Measurements from ENCODE around the gene THAP10. TPM values are rescaled to one million over a fixed set of nuclear protein-coding genes. Genes with fewer than 3 reads are reported as not detected.

Gene THAP10
- total RNA-seq, 4 donors from 2014 or later, result 3.9 to 5.4 (median 4.9) TPM

DNA sequence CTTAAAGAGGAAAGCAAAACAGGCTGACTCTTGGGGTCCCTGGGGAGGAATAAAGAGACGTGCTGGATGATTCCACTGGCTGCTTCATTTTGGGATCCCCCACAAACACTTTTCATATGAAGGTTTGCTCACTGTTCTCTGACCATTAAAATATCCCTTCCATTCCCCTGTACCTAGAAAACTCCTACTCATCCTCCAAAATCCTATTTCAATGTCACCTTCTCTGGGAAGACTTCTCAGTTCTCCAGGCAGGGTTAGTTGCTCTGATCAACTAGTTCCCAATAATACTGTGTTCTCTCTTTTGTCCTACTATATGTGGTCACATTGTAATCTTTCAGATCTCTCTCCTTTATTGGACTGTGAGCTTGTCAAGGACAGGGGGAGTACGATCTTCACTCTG is 57.2 kb downstream of the THAP10 start:
- H3K9me3 ChIP-seq, result no peaks in the 10 kb centered on the region
- TF ChIP-seq, protein P1, sequence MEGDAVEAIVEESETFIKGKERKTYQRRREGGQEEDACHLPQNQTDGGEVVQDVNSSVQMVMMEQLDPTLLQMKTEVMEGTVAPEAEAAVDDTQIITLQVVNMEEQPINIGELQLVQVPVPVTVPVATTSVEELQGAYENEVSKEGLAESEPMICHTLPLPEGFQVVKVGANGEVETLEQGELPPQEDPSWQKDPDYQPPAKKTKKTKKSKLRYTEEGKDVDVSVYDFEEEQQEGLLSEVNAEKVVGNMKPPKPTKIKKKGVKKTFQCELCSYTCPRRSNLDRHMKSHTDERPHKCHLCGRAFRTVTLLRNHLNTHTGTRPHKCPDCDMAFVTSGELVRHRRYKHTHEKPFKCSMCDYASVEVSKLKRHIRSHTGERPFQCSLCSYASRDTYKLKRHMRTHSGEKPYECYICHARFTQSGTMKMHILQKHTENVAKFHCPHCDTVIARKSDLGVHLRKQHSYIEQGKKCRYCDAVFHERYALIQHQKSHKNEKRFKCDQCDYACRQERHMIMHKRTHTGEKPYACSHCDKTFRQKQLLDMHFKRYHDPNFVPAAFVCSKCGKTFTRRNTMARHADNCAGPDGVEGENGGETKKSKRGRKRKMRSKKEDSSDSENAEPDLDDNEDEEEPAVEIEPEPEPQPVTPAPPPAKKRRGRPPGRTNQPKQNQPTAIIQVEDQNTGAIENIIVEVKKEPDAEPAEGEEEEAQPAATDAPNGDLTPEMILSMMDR (IDR thresholded peaks at IDR 0.05), result no peak
- no peak for TF ChIP-seq POLR2A (IDR thresholded peaks at IDR 0.05)
- peaks cover 4 to 27% of the 10 kb centered on the region in 2 donors for H3K4me1 ChIP-seq
- intact Hi-C loops (cut with DNase I), result loop anchor here (5.0 kb wide), 1 partner anchor 42 kb away; no protein-coding TSS in a partner anchor
- no peak for DNase-seq
- 71 to 79% methylated on average over 2 of the region's 2 CpGs for WGBS, 2 donors
- peaks cover 15 to 18% of the 10 kb centered on the region in 2 donors for H3K36me3 ChIP-seq
- no peaks in the 10 kb centered on the region for H3K27me3 ChIP-seq
- H3K27ac ChIP-seq, result peak overlapping the region in 1 of 3 donors; percentile 56
- H3K4me3 ChIP-seq (replicated peaks in 1 of 3), result no peak overlapping the region

DNA sequence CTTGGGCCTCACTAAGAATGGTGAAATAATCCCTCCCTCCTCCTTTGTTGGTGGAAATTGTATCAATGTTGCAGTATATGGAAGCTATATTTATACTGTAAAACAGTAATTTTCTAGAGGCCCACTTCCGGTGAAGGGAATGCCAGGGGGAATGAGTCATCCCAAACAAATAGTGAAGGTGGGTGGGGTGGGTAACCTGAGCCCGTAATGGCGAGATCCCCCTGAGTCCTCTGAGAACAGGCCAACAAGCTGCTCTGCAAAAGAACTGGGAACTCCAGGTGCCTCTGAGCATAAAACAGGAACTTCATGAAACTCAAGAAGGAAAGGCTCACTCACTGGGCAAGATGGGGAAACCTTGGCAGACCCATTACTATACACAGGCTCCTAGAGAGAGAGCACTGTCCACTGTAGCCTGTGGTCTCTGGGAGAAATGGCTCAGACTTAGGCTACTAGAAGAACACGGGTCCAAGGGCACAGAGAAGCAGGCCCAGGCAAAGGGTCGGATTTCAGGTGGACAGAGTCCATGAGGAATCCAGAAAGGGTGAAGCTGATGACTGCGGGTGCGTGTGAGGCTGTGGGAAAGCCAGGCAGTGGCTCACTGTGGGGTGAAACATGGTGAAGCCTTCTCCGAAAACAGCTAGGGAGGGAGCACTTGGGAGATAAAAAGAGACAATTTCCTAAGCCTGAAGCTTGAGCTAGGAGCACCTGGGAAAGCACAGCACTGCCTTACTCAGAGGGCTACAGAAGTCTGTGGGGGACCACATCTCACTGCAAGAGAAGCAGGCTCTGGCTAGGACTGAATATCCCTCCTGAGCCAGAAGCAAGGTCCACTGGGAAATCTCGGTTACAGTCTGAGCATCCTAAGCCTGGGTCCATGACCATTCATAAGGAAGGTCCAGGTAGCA is 58.1 kb downstream of the THAP10 start:
- peaks cover 15 to 18% of the 10 kb centered on the region in 2 donors for H3K36me3 ChIP-seq
- no peak overlapping the region for H3K4me3 ChIP-seq (replicated peaks in 1 of 3)
- intact Hi-C loops (cut with DNase I), result loop anchor here (5.0 kb wide), 1 partner anchor 43 kb away; no protein-coding TSS in a partner anchor
- no peaks in the 10 kb centered on the region for H3K9me3 ChIP-seq
- no peaks in the 10 kb centered on the region for H3K27me3 ChIP-seq
- 70 to 87% methylated on average over 9 of the region's 9 CpGs for WGBS, 2 donors
- no peak for DNase-seq
- TF ChIP-seq, protein P1 (IDR thresholded peaks at IDR 0.05), result no peak
- TF ChIP-seq POLR2A (IDR thresholded peaks at IDR 0.05), result no peak
- peaks cover 4 to 26% of the 10 kb centered on the region in 2 donors for H3K4me1 ChIP-seq
- peak overlapping the region in 2 of 3 donors; percentile 56 to 57 for H3K27ac ChIP-seq

- Histone ChIP-seq H3K27ac (peak overlapping the region in 1 of 3 donors; percentile 56), H3K9me3 (no peaks in the 10 kb centered on the region), H3K36me3 (peaks cover 15 to 18% of the 10 kb centered on the region in 2 donors), H3K27me3 (no peaks in the 10 kb centered on the region), H3K4me1 (peaks cover 4 to 23% of the 10 kb centered on the region in 2 donors), H3K4me3 (replicated peaks in 1 of 3) (no peak overlapping the region)
- WGBS, 2 donors, result 90 to 91% methylated on average over 3 of the region's 3 CpGs
- DNase-seq, result no peak
- TF ChIP-seq, protein P1 (IDR thresholded peaks at IDR 0.05), result no peak
- no peak for TF ChIP-seq POLR2A (IDR thresholded peaks at IDR 0.05)
- intact Hi-C loops (cut with DNase I), result loop anchor here (5.0 kb wide), 1 partner anchor 44 kb away; no protein-coding TSS in a partner anchor
These were observed 58.8 kb downstream of the THAP10 start for GRCh38 chr15:70833422-70833821.

DNA sequence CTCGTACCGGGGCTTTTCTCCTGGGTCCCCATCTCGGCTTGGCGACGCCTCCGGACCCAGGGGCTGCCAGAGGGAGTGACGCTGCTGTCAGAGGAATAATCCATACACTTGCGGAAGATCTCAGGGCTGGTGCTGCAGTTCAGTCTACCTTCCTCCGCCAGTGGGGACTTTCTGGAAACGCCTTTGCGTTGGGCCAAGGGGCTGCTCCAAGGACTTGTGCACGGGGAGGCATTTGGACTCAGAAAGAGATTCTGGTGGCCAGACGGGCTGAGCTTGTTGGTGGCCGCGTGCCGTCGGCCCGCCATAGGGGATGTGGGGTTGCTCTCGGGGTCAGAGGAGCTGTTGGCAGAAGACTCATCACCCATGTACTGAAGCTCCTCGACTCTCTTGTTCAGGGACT is 60.1 kb downstream of the THAP10 start:
- H3K4me3 ChIP-seq (replicated peaks in 1 of 3), result no peak overlapping the region
- intact Hi-C loops (cut with DNase I), result loop anchor here (5.0 kb wide), 1 partner anchor 45 kb away; no protein-coding TSS in a partner anchor
- no peak overlapping the region for H3K27ac ChIP-seq
- no peak for DNase-seq
- H3K9me3 ChIP-seq, result no peaks in the 10 kb centered on the region
- WGBS, 2 donors, result 95 to 98% methylated on average over 11 to 20 of the region's 20 CpGs
- H3K27me3 ChIP-seq, result no peaks in the 10 kb centered on the region
- TF ChIP-seq, protein P1 (IDR thresholded peaks at IDR 0.05), result no peak
- TF ChIP-seq POLR2A (IDR thresholded peaks at IDR 0.05), result no peak
- H3K4me1 ChIP-seq, result peaks cover 4 to 23% of the 10 kb centered on the region in 2 donors
- peaks cover 15 to 18% of the 10 kb centered on the region in 2 donors for H3K36me3 ChIP-seq

Other genes starting within 250 kb of the THAP10 start
- 100 to 1,000 TPM in 1 of 4 donors, 10 to 100 TPM in 3; 63.9 to 119 (median 92.4) TPM for gene UACA, start 128.9 kb downstream of the THAP10 start, total RNA-seq
- 100 to 1,000 TPM in 2 of 4 donors, 10 to 100 TPM in 2; 70.8 to 123 (median 92.9) TPM for gene LARP6, start 38.3 kb downstream of the THAP10 start, total RNA-seq
- 10 to 100 TPM in 3 of 4 donors, 1 to 10 TPM in 1; 8.3 to 16.1 (median 11.9) TPM for gene LRRC49, start 393 bp upstream of the THAP10 start, total RNA-seq
- 10 to 100 TPM; 23.0 to 68.5 (median 48.6) TPM for gene THSD4, start 223.0 kb upstream of the THAP10 start, total RNA-seq

Measured in thyroid gland (tissue), 4 donors.